LNCAP (cell line): Measurements from ENCODE around the gene SIPA1L3.

Experiments
- TF ChIP-seq, protein P1 (sequence below): fragments of 450-650 bp; IDR thresholded peaks from 2 replicates; pipeline ENCODE4 v1.5.1; 2017; ENCODE audit warnings: mild to moderate bottlenecking

The SIPA1L3 gene

GRCh38 chr19:38164526-38164925, 257.5 kb downstream of the SIPA1L3 start:
- TF ChIP-seq, protein P1, sequence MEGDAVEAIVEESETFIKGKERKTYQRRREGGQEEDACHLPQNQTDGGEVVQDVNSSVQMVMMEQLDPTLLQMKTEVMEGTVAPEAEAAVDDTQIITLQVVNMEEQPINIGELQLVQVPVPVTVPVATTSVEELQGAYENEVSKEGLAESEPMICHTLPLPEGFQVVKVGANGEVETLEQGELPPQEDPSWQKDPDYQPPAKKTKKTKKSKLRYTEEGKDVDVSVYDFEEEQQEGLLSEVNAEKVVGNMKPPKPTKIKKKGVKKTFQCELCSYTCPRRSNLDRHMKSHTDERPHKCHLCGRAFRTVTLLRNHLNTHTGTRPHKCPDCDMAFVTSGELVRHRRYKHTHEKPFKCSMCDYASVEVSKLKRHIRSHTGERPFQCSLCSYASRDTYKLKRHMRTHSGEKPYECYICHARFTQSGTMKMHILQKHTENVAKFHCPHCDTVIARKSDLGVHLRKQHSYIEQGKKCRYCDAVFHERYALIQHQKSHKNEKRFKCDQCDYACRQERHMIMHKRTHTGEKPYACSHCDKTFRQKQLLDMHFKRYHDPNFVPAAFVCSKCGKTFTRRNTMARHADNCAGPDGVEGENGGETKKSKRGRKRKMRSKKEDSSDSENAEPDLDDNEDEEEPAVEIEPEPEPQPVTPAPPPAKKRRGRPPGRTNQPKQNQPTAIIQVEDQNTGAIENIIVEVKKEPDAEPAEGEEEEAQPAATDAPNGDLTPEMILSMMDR: no peak

GRCh38 chr19:38165335-38165734, 258.3 kb downstream of the SIPA1L3 start:
- TF ChIP-seq, protein P1: no peak

- TF ChIP-seq, protein P1: no peak
These were observed 261.6 kb downstream of the SIPA1L3 start for GRCh38 chr19:38168637-38169036.

DNA sequence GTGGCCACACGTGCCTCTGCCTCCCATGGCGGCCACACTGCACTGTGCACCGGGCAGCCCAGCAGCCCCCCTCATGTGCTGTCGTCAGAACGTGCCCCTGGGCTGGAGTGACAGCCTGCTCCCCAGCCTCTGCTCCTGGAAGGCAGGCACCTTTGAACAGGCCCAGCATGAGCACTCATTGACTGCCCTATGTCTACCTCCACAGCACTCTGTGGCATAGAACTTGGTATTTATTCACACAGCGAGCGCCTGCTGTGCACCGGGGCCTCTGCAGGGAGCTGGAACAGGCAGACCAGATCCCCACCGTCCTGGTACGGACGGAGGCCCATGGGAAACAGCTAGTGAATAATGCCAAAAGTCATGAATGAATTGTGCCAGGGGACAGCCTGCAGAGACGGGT, 263.3 kb downstream of the SIPA1L3 start:
- TF ChIP-seq, protein P1: no peak

DNA sequence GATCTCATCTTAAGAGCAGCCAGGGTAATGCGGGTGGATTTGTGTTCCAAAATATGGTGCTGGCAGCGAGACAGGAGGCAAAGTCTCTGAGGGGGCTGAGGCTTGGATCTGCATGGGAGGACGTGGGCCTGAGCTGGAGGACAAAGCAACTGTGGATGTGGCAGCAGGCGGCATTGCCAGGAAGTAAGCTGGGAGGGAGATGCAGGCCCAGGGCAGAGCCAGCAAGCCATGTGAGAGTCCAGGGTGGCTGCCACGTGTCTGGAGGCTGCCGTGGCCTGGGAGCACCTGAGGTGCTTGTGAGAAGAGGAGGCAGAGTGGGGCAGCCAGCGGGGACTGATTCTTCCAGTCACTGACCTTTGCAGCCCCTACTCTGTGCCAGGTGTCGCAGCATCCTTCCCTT, 265.0 kb downstream of the SIPA1L3 start:
- TF ChIP-seq, protein P1: no peak

DNA sequence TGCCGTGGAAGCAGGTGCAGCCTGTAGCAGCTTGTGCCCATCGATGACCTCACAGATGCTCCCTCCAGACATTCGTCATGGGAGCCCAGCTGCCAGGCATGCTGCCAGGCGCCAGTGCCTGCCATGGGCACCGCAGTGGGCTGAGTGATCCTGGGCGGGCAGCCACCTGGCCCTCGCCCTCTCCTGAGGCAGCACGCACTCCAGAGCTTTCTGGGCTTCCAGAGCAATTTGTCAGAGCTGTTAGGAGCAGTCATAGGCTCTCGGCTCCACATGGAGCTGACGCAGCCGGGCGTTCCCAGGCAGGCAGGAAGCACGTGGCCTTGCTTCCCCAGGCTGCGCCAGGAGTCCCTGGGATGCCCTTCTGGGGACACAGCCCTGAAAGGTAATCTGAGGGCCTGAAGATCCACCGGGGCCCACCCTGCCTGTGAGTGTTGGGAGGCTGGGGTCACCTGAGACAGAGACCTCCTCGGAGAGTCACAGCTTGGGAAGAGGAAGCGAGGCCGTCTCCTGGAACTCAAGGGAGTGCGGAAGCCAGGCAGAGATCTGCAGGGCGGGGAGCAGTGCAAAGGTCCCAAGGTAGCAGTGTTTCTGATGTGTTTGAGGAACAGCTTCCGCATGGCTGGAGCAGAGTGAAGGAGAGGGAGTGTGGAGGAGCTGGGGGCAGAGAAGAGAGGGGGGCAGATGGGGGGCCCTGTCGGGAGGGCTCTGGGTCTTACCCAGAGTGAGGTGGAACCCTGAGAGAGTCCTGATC, 266.5 kb downstream of the SIPA1L3 start:
- TF ChIP-seq, protein P1: no peak

- TF ChIP-seq, protein P1: no peak
These were observed 268.4 kb downstream of the SIPA1L3 start for GRCh38 chr19:38175422-38175821.

- TF ChIP-seq, protein P1: no peak
These were observed 273.1 kb downstream of the SIPA1L3 start for GRCh38 chr19:38180071-38180470.
